Islet of Langerhans (tissue), 1 donor: ENCODE measurements around the gene ABCC3.
"Not testable (repeated sequence)": the region's sequence is repeated elsewhere in the genome, so short reads cannot be mapped to it uniquely, and the experiment has no call there.

ENCODE experiments used
- FAIRE-seq: peaks from one replicate; lab custom pipeline; 2011; peaks lifted over from hg19 to GRCh38; lab: Jason Lieb, UNC

ABCC3 gene

DNA sequence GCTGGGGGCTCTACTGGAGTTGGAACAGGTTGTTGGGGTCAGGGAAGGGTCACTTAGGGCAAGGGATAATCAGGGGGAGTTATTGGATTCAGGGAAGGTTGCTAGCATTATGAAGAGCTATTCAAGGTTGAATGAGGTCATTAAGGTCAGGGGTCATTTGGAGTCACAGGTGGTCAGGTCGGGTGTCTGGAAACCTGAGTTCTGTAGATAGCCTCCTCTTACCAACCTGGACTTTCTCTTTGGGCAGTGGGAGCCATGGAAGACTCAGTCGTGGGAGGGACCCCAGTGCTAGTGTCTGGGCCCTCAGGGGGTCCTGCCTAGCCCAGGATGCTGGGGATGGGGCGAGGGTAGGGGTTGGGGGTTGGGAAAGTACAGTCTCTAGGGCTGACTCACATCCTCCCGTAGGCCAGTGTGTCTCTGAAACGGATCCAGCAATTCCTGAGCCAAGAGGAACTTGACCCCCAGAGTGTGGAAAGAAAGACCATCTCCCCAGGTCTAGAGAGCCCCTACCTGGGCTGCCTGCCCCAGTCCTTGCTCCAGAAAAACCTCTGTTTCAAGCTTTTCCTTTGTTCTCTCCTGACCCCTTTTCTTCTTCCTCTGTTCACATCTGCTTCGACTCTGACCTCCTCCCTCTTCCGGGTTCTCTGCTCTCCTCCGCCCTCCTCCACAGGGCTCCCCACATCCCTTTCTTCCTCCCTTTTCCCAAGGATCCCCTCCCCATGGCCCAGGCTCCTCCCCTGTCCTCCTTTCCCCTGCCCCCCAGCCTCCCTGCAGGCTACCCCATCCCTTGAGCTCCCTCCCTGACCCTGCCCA is 33.5 kb downstream of the ABCC3 start:
- FAIRE-seq = no peak

- FAIRE-seq = no peak
Observed at GRCh38 chr17:50668838-50669581, 34.3 kb downstream of the ABCC3 start.

DNA sequence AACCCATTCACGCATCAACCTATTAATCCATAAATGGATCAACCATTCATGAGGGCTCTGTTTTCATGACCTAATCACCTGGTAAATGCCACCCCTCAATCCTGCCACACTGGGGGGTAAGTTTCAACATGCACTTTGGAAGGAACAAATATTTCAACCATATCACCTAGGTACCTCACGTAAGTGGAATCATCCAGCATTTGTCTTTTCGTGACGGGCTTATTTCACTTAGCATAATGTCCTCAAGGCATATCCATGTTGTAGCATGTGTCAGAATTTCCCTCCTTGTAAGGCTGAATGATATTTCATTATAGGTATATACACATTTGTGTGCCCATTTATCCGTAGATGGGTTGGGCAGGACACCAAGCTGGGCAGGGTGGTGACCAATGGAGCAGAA is 37.4 kb downstream of the ABCC3 start:
- FAIRE-seq = no peak

- FAIRE-seq = no peak
Observed at GRCh38 chr17:50672831-50673551, 38.3 kb downstream of the ABCC3 start.

DNA sequence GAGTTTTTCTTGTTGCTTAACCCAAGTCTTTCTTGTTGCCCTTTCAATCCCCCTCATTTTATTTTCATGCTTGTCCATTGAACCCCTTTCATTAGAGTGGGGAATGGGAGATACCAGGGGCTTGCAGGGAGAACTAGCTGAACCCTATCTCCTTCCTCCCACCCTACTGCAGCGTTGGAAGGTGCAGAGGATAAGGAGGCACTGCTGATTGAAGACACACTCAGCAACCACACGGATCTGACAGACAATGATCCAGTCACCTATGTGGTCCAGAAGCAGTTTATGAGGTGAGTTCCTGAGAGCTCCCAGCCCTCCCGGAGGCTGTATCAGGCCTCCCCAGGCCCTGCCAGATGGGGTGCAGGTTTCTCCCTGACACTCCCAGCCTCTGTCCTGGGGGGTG is 40.5 kb downstream of the ABCC3 start:
- FAIRE-seq = no peak

GRCh38 chr17:50675627-50676026 is 40.9 kb downstream of the ABCC3 start:
- no peak for FAIRE-seq

DNA sequence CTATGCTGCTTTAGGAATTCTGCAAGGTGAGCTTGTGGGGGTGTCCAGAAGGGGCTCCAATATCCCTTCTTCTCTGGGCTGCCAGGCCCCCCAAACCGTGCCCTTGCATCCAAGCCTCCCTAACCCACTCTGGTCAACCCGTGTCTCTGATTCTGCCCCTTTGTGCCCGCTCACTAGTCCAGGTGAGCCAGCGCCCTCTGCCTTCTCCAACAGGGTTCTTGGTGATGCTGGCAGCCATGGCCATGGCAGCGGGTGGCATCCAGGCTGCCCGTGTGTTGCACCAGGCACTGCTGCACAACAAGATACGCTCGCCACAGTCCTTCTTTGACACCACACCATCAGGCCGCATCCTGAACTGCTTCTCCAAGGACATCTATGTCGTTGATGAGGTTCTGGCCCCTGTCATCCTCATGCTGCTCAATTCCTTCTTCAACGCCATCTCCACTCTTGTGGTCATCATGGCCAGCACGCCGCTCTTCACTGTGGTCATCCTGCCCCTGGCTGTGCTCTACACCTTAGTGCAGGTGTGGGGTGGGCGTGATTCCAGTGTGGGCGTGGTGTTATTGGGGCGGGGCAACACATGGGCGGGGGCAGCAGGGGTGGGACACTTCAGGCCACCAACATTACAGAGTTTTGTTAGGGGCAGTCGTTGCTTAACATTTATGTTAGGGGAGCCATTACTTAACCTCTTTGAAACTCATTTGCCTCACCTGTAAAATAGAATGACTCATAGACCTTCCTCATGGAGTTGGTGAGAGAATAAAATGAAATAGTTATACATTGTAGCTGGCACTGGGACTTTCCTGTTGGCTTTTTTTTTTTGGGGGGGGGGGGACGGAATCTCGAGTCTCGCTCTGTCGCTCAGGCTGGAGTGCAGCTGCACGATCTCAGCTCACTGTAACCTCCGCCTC is 41.6 kb downstream of the ABCC3 start:
- FAIRE-seq = no peak

- no peak for FAIRE-seq
Observed at GRCh38 chr17:50677851-50678375, 43.2 kb downstream of the ABCC3 start.

GRCh38 chr17:50679008-50679544 is 44.4 kb downstream of the ABCC3 start:
- FAIRE-seq = no peak

DNA sequence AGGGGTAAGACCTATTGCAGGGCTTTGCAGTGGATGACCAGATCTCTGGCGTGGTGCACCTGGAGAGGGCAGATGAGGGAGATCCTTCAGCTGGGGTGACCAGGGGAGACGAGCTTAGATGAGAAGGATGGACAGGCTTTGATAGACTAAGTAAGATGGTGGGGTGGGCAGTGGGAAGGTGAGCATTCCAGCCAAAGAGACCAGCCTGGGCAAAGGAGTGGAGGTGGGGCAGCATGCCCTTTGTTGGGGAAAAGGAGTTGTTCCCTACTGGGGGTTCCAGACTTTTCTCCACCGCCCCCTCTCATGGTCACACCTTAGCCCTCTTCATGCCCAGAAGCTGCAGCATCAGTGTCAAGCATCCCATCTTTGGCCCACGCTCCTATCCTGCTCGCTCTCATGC is 45.4 kb downstream of the ABCC3 start:
- FAIRE-seq = no peak

DNA sequence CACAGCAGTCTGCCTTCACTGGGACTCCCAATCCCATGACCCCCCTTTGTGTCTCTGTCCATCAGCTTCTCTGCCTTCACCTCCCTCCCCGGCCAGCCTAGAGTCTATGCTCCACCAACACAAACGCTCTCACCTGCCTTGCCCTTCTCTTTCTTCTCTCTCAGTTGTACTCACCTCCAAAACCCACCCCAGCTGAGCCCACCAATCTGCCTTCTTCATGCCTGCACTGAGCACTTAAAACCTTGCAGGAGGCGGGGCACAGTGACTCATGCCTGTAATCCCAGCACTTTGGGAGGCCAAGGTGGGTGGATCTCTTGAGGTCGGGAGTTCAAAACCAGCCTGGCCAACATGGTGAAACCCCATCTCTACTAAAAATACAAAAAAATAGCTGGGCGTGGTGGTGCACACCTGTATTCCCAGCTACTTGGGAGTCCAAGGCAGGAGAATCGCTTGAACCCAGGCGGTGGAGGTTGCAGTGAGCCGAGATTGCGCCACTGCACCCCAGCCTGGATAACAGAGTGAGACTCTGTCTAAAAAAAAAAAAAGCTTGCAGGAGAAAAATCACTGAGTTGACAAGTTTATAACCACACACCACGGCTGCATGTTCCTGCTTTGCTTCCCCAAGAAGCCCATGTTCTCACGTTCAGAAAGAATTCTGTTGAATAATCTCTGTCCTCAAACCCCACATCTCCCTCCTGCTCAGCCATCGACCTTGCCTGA is 46.0 kb downstream of the ABCC3 start:
- FAIRE-seq = not testable (repeated sequence)

- no peak for FAIRE-seq
Observed at GRCh38 chr17:50681263-50682200, 46.9 kb downstream of the ABCC3 start.

DNA sequence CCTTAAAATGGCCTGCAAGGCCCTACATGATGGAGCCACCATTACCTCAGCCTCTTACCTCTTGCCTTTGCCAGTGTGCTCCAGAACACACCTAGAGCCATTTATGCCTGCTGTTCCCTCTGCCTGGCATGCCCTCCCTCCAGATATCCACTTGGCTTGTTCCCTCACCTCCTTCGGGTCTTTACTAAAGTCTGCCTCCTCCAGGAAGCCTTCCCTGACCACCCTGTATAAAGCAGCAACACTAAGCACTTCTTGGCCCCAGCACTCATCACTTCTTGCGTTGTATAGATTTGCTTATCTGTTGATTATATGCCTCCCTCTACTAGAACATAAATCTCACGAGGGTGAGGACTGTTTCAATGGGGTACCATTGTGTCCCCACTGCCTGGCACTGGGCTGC is 47.8 kb downstream of the ABCC3 start:
- no peak for FAIRE-seq

GRCh38 chr17:50682938-50683337 is 48.3 kb downstream of the ABCC3 start:
- no peak for FAIRE-seq

- FAIRE-seq = no peak
Observed at GRCh38 chr17:50683434-50684287, 49.0 kb downstream of the ABCC3 start.

- FAIRE-seq = no peak
Observed at GRCh38 chr17:50684288-50684611, 49.6 kb downstream of the ABCC3 start.

DNA sequence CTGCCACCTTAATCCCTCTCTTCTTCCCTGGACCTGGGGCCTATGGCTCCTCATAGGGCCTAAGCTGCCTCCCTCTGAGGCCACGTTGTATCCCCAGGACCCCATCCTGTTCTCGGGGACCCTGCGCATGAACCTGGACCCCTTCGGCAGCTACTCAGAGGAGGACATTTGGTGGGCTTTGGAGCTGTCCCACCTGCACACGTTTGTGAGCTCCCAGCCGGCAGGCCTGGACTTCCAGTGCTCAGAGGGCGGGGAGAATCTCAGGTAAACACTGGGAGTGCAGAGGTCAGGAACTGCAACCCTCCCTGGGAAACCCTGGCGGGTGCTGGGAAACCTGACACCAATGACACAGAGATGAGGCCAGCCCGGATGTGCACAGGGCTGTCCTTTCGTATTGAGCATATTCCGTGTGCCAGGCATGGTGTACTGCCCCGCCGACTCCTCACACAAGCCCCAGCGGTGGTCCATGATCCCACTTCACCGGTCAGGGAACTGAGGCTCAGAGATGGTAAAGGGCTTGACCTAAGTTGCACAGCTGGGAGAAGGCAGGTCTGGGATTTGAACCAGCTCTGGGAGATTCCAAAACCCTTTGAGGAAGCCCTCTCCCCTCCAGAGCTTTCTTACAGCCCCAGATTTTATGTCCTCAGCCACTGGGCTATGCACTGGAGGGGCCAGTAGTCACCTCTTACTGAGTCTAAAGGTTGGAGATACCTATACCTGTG is 50.1 kb downstream of the ABCC3 start:
- FAIRE-seq = no peak

DNA sequence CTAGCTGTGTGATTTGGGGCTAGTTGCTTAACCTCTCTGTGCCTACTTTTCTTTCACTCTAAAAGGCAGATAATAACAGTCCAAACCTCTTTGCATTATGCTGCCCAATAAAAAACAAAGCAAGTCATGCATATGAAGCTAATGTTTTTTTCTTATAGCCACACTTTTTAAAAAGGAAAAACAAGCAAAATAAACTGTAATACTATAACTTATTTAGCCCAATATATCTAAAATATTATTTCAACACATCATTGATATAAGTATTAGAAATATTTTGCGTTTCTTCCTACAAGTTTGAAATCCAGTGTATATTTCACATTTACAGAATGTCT is 50.6 kb downstream of the ABCC3 start:
- FAIRE-seq = no peak
